K562 (cell line): Measurements from ENCODE around the gene RREB1. TPM values are rescaled to one million over a fixed set of nuclear protein-coding genes. Genes with fewer than 3 reads are reported as not detected.

Experiments used
- ATAC-seq: fragments of 200-7000 bp; cut with Tn5 transposase; 3 replicates; pipeline ENCODE4 v1.9.1; 2020; ENCODE audit warnings: moderate library complexity
- BruUV-seq: library from RNA; stranded (reverse); fragments of 400-500 nt; replicated peaks from 2 replicates; lab custom pipeline; 2021; lab: Mats Ljungman, UMichigan
- CTCF ChIA-PET: fragments of 300-600 bp; formaldehyde crosslinking; extraction: SDS; loops from one replicate; lab custom pipeline; 2021; ENCODE audit warnings: low intra/inter-chr PET ratio; lab: Yijun Ruan, JAX
- POLR2A ChIA-PET: fragments of 300-600, 350-650 bp; sonication (Branson Sonifier 250); formaldehyde crosslinking; extraction: SDS; loops from one replicate; lab custom pipeline; 2021; ENCODE audit warnings: antibody characterized with exemption, inconsistent platforms; lab: Yijun Ruan, JAX
- DNase-seq, 4 experiments: peaks; one replicate each; pipeline versions ENCODE4 v3.0.0 to v3.0.0-alpha.2; 2011 to 2018; ENCODE audit warnings: low spot score in 3 of 4, mixed read lengths in 3 of 4; ENCODE audit errors: extremely low read depth in 1 of 4
- FAIRE-seq: peaks from 2 replicates; lab custom pipeline; 2011; peaks lifted over from hg19 to GRCh38; lab: Jason Lieb, UNC
- H2AFZ ChIP-seq: 2 replicates; pipeline ENCODE4 v1.6.0; 2011; ENCODE audit warnings: low read depth, low read length, control low read depth, inconsistent platforms
- H3K27ac ChIP-seq: fragments of 200-600 bp; 3 replicates; pipeline ENCODE4 v1.8.0; 2011; ENCODE audit warnings: low read depth, mild to moderate bottlenecking, control low read depth, inconsistent platforms, low read length, moderate library complexity, mixed read lengths; ENCODE audit errors: extremely low read depth
- H3K27me3 ChIP-seq, 2 experiments: fragments of 300-600 bp in 1 of 2; 2 replicates in 1 of 2; 3 replicates in 1 of 2; pipeline versions ENCODE4 v1.6.0 to v1.8.0; 2011; ENCODE audit warnings: inconsistent platforms in 2 of 2, low read length in 2 of 2, mild to moderate bottlenecking in 1 of 2, mixed read lengths in 1 of 2, moderate library complexity in 1 of 2; ENCODE audit not compliant: control insufficient read depth in 2 of 2, insufficient read depth in 2 of 2
- H3K36me3 ChIP-seq: fragments of 300-600 bp; 3 replicates; pipeline ENCODE4 v1.8.0; 2011; ENCODE audit warnings: mild to moderate bottlenecking, low read length, inconsistent platforms; ENCODE audit not compliant: control insufficient read depth, insufficient read depth
- H3K4me1 ChIP-seq, 2 experiments: fragments of 200-600 bp in 1 of 2; replicated peaks in 1 of 2; 2 replicates in 1 of 2; 3 replicates in 1 of 2; pipeline versions ENCODE4 v1.5.1 to v1.8.0; 2011; ENCODE audit warnings: inconsistent platforms in 2 of 2, low read length in 2 of 2, mild to moderate bottlenecking in 1 of 2, mixed read lengths in 1 of 2, moderate library complexity in 1 of 2; ENCODE audit not compliant: control insufficient read depth in 2 of 2, insufficient read depth in 2 of 2
- H3K4me2 ChIP-seq: 2 replicates; pipeline ENCODE4 v1.6.1; 2011; ENCODE audit warnings: low read length, control low read depth, inconsistent platforms, mixed read lengths; ENCODE audit not compliant: insufficient read depth
- H3K4me3 ChIP-seq: fragments of 200-600 bp; sonication (generic), shearing (Covaris generic); 2 replicates; pipeline ENCODE4 v1.5.1; 2016; ENCODE audit warnings: control low read depth, inconsistent platforms
- H3K79me2 ChIP-seq: fragments of 200-600 bp; 3 replicates; pipeline ENCODE4 v1.8.0; 2011; ENCODE audit warnings: low read length, inconsistent platforms; ENCODE audit not compliant: control insufficient read depth, insufficient read depth
- H3K9ac ChIP-seq, 2 experiments: 2 replicates each; pipeline versions ENCODE4 v1.6.0 to v1.6.1; 2011; ENCODE audit warnings: low read depth in 2 of 2, low read length in 2 of 2, control low read depth in 1 of 2, inconsistent platforms in 1 of 2, mild to moderate bottlenecking in 1 of 2, mixed read lengths in 1 of 2; ENCODE audit not compliant: insufficient read depth in 1 of 2
- H3K9me1 ChIP-seq: one replicate; pipeline ENCODE4 v1.6.0; 2011; ENCODE audit warnings: inconsistent platforms, mild to moderate bottlenecking, low read length, moderate library complexity; ENCODE audit not compliant: control insufficient read depth, insufficient read depth
- H3K9me3 ChIP-seq: replicated peaks from 2 replicates; pipeline ENCODE4 v1.5.1; 2011; ENCODE audit warnings: low read depth, low read length, inconsistent platforms; ENCODE audit not compliant: control insufficient read depth, insufficient read depth
- H4K20me1 ChIP-seq: replicated peaks from 2 replicates; pipeline ENCODE4 v1.6.1; 2011; ENCODE audit warnings: low read length, inconsistent platforms, mixed read lengths; ENCODE audit not compliant: control insufficient read depth, insufficient read depth
- CREB1 ChIP-seq, 2 experiments: sonication (generic) in 1 of 2; formaldehyde crosslinking in 1 of 2; IDR thresholded peaks; 2 replicates each; pipeline versions ENCODE4 v1.6.1 to v1.8.0; 2012 to 2022; ENCODE audit warnings: inconsistent platforms in 1 of 2, mild to moderate bottlenecking in 1 of 2, missing genetic modification reagents in 1 of 2, moderate library complexity in 1 of 2
- E2F3 ChIP-seq: fragments of 250-450 bp; sonication (Bioruptor Pico); IDR thresholded peaks from 2 replicates; pipeline ENCODE4 v1.4.0; 2020; ENCODE audit warnings: mild to moderate bottlenecking
- EHMT2 ChIP-seq: fragments of 450-650 bp; IDR thresholded peaks from 2 replicates; pipeline ENCODE4 v1.6.1; 2018; ENCODE audit warnings: antibody characterized with exemption
- FOXA3 ChIP-seq, 2 experiments: fragments of 450-650 bp in 1 of 2; sonication (generic) in 1 of 2; formaldehyde crosslinking; IDR thresholded peaks in 1 of 2; conservative IDR thresholded peaks in 1 of 2; 2 replicates each; pipeline versions ENCODE4 v1.4.0 to v1.8.0; 2020 to 2022; ENCODE audit warnings: mild to moderate bottlenecking in 2 of 2, missing genetic modification reagents in 1 of 2
- L3MBTL2 ChIP-seq: fragments of 450-650 bp; IDR thresholded peaks from 2 replicates; pipeline ENCODE4 v1.6.1; 2016; ENCODE audit warnings: mild to moderate bottlenecking, moderate library complexity
- NFIC ChIP-seq: fragments of 450-650 bp; IDR thresholded peaks from 2 replicates; pipeline ENCODE4 v1.6.1; 2017; ENCODE audit warnings: mild to moderate bottlenecking, inconsistent platforms
- NR4A1 ChIP-seq, 2 experiments: fragments of 250-450 bp in 1 of 2; fragments of 450-650 bp in 1 of 2; sonication (Bioruptor Pico) in 1 of 2; IDR thresholded peaks; 2 replicates each; pipeline versions ENCODE4 v1.4.0 to v1.6.1; 2016 to 2020; ENCODE audit warnings: mild to moderate bottlenecking in 2 of 2, missing compliant biosample characterization in 1 of 2, missing genetic modification characterization in 1 of 2, moderate library complexity in 1 of 2
- ZNF589 ChIP-seq: fragments of 200-800 bp; sonication (Bioruptor generic); IDR thresholded peaks from 2 replicates; pipeline ENCODE4 v1.6.1; 2016; ENCODE audit warnings: low read depth, missing genetic modification characterization, missing compliant biosample characterization
- WGBS: fragments of 100-300 bp; shearing (Covaris generic); methylation state at CpG from one replicate; pipeline ENCODE4 v1.1.6; 2016; ENCODE audit warnings: low coverage, mixed read lengths; ENCODE audit not compliant: insufficient coverage; ENCODE audit errors: missing lambda C conversion rate; 5-methylcytosine and 5-hydroxymethylcytosine counted together
- in situ Hi-C: fragments of 300-500 bp; cut with MboI; formaldehyde crosslinking; loops from 4 replicates; pipeline ENCODE4 v1.15.0; 2018; ENCODE audit warnings: inconsistent platforms, mixed read lengths
- intact Hi-C: fragments of 100-400 bp; cut with micrococcal nuclease; formaldehyde crosslinking; loops from 2 replicates; pipeline ENCODE4 v1.14.2; 2022
- polyA plus RNA-seq, 8 experiments: library from polyadenylated mRNA; depleted of rRNA in 4 of 8; stranded (reverse) in 5 of 8; unstranded in 3 of 8; fragments of >200 nt; fragmentation: Nextera tagmentation in 2 of 8; fragmentation: Illumina TruSeq in 1 of 8; extraction: Ambion mirVana in 2 of 8; extraction: Trizol in 1 of 8; gene quantifications; 2 replicates each; pipeline versions ENCODE4 v1.2.1 to v1.2.3, GENCODE V29; 2011 to 2014; ENCODE audit warnings: inconsistent platforms in 1 of 8, missing spikeins in 1 of 8
- total RNA-seq, 7 experiments: library from RNA; depleted of rRNA in 6 of 7; stranded (reverse); fragments of >200 nt in 6 of 7; fragmentation: Illumina TruSeq in 2 of 7; extraction: Trizol in 2 of 7; gene quantifications; 2 replicates each; pipeline versions ENCODE4 v1.2.1 to v1.2.3, GENCODE V29; 2011 to 2021; ENCODE audit warnings: low replicate concordance in 1 of 7
- TF ChIP-seq, protein P1 (sequence below): sonication (generic); formaldehyde crosslinking; IDR thresholded peaks from 2 replicates; pipeline ENCODE4 v1.9.0; 2022; ENCODE audit warnings: mild to moderate bottlenecking, missing genetic modification reagents
- TF ChIP-seq, protein P2 (sequence below), 3 experiments: fragments of 200-800 bp in 1 of 3; fragments of 250-450 bp in 1 of 3; fragments of 450-650 bp in 1 of 3; sonication (Bioruptor Pico) in 1 of 3; sonication (Bioruptor generic) in 1 of 3; formaldehyde crosslinking in 1 of 3; IDR thresholded peaks; 2 replicates each; pipeline versions ENCODE4 v1.6.1 to v1.8.0; 2016 to 2022; ENCODE audit warnings: mild to moderate bottlenecking in 2 of 3, missing genetic modification characterization in 2 of 3, missing compliant biosample characterization in 1 of 3, moderate library complexity in 1 of 3
- TF ChIP-seq, protein P3 (sequence below), 2 experiments: fragments of 250-450 bp in 1 of 2; fragments of 450-650 bp in 1 of 2; sonication (Bioruptor Pico) in 1 of 2; IDR thresholded peaks; 2 replicates each; pipeline versions ENCODE4 v1.6.1 to v1.8.0; 2016 to 2021; ENCODE audit warnings: mild to moderate bottlenecking in 2 of 2, moderate library complexity in 2 of 2, missing compliant biosample characterization in 1 of 2, missing genetic modification characterization in 1 of 2
- TF ChIP-seq, protein P4 (sequence below), 2 experiments: fragments of 200-800 bp in 1 of 2; sonication (Bioruptor generic) in 1 of 2; sonication (generic) in 1 of 2; formaldehyde crosslinking in 1 of 2; IDR thresholded peaks in 1 of 2; conservative IDR thresholded peaks in 1 of 2; 2 replicates each; pipeline versions ENCODE4 v1.5.0 to v1.6.1; 2016 to 2020; ENCODE audit warnings: missing compliant biosample characterization in 1 of 2, missing genetic modification characterization in 1 of 2, missing genetic modification reagents in 1 of 2

The RREB1 gene
- total and polyA plus RNA-seq, 9 of the 15 experiments (the other 6 are each of a cell fraction or from before 2014, with no cell fraction given): 3.3 to 64.2 (median 19.3) TPM

DNA sequence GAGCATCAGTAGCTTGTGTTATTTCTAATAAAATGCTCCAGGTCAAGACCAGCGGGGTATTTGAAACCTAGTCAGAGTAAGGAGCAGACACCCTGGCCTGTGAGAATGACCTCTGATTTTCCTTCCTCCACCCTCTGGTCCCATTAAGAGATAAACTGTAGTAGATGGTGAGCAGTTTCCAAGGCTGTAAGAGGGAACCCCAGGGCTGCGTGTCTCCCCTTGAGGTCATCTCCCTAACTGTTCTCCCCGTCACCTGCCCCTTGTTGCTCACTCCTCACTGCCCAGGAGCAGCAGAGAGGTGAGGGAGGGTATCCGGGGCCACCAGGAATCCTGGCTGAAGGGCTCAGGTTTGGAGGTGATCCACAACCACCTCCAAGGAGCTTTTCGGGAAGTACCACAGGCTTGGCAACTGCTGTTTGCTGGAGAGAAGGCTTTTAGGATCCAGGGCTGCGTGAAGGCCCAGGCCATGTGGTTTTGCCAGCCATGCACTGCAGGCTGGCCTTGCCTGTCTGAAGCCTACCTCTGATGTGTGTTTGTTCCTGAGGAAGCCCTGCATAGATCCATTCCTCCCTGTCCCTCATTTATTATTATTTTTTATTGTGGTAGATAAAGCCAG lies 62.5 kb downstream of the RREB1 start:
- peaks cover 10% of the 10 kb centered on the region for H3K36me3 ChIP-seq
- H3K9me1 ChIP-seq: no peaks in the 10 kb centered on the region
- ChIA-PET POLR2A (interaction anchor here (0.6 to 2.5 kb wide), 12 partner anchors 8 to 410 kb away, joined by 3 to 8 read pairs (median 4); no protein-coding TSS in a partner anchor), CTCF (no interaction called here)
- in situ Hi-C loops (no loop called here), intact Hi-C loops (no loop called here)
- no peaks in the 10 kb centered on the region; a peak in 1 of 5 replicates for H3K27me3 ChIP-seq
- no peaks in the 10 kb centered on the region for H3K9me3 ChIP-seq
- H3K4me2 ChIP-seq: peak overlapping the region; percentile 42; the same call in 1 of the 2 replicates
- peaks cover 80 to 90% of the 10 kb centered on the region in 2 experiments for H3K4me1 ChIP-seq
- no peak overlapping the region for H2AFZ ChIP-seq
- peak in 1 of 4 experiments; percentile 59 for DNase-seq
- H3K4me3 ChIP-seq: no peak overlapping the region
- peak; percentile 0; the same call in 1 of the 3 replicates for ATAC-seq
- no peak for FAIRE-seq
- H3K79me2 ChIP-seq: peaks cover 99% of the 10 kb centered on the region
- WGBS: 24% methylated on average over 6 of the region's 6 CpGs
- peak overlapping the region; percentile 54 to 87 for H3K9ac ChIP-seq
- H4K20me1 ChIP-seq: no peaks in the 10 kb centered on the region
- BruUV-seq: no TSS peak
- peak overlapping the region; percentile 78 for H3K27ac ChIP-seq
- TF ChIP-seq E2F3 (CRISPR knock-in tag): peak; percentile 50; the same call in 1 of the 2 replicates
- no peak for TF ChIP-seq CREB1 (IDR thresholded peaks at IDR 0.05)
- TF ChIP-seq CREB1 (CRISPR knock-in tag; IDR thresholded peaks at IDR 0.05): no peak
- TF ChIP-seq, protein P1, sequence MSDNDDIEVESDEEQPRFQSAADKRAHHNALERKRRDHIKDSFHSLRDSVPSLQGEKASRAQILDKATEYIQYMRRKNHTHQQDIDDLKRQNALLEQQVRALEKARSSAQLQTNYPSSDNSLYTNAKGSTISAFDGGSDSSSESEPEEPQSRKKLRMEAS: peak; percentile 59
- no peak for TF ChIP-seq NFIC
- TF ChIP-seq, protein P2, sequence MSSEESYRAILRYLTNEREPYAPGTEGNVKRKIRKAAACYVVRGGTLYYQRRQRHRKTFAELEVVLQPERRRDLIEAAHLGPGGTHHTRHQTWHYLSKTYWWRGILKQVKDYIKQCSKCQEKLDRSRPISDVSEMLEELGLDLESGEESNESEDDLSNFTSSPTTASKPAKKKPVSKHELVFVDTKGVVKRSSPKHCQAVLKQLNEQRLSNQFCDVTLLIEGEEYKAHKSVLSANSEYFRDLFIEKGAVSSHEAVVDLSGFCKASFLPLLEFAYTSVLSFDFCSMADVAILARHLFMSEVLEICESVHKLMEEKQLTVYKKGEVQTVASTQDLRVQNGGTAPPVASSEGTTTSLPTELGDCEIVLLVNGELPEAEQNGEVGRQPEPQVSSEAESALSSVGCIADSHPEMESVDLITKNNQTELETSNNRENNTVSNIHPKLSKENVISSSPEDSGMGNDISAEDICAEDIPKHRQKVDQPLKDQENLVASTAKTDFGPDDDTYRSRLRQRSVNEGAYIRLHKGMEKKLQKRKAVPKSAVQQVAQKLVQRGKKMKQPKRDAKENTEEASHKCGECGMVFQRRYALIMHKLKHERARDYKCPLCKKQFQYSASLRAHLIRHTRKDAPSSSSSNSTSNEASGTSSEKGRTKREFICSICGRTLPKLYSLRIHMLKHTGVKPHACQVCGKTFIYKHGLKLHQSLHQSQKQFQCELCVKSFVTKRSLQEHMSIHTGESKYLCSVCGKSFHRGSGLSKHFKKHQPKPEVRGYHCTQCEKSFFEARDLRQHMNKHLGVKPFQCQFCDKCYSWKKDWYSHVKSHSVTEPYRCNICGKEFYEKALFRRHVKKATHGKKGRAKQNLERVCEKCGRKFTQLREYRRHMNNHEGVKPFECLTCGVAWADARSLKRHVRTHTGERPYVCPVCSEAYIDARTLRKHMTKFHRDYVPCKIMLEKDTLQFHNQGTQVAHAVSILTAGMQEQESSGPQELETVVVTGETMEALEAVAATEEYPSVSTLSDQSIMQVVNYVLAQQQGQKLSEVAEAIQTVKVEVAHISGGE (CRISPR knock-in tag; IDR thresholded peaks at IDR 0.05): 0 out of 6 replicates have a peak, but pooled peaks of 1 of the 3 experiments have one; percentile 6
- peak; percentile 49; the same call in 1 of the 2 replicates for TF ChIP-seq L3MBTL2
- TF ChIP-seq EHMT2: no peak
- TF ChIP-seq NR4A1 (CRISPR knock-in tag; IDR thresholded peaks at IDR 0.05): 0 out of 2 replicates have a peak, but pooled peaks have one; percentile 22
- no peak for TF ChIP-seq NR4A1 (tag; IDR thresholded peaks at IDR 0.05)
- 0 out of 2 replicates have a peak, but pooled peaks have one; percentile 13 for TF ChIP-seq ZNF589 (CRISPR knock-in tag)
- TF ChIP-seq, protein P3, sequence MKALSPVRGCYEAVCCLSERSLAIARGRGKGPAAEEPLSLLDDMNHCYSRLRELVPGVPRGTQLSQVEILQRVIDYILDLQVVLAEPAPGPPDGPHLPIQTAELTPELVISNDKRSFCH (CRISPR knock-in tag; IDR thresholded peaks at IDR 0.05): no peak
- TF ChIP-seq, protein P3 (tag; IDR thresholded peaks at IDR 0.05): 0 out of 2 replicates have a peak, but pooled peaks have one; percentile 30
- TF ChIP-seq, protein P4, sequence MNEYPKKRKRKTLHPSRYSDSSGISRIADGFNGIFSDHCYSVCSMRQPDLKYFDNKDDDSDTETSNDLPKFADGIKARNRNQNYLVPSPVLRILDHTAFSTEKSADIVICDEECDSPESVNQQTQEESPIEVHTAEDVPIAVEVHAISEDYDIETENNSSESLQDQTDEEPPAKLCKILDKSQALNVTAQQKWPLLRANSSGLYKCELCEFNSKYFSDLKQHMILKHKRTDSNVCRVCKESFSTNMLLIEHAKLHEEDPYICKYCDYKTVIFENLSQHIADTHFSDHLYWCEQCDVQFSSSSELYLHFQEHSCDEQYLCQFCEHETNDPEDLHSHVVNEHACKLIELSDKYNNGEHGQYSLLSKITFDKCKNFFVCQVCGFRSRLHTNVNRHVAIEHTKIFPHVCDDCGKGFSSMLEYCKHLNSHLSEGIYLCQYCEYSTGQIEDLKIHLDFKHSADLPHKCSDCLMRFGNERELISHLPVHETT (CRISPR knock-in tag; conservative IDR thresholded peaks at IDR 0.05 in 1 of 2, IDR thresholded peaks at IDR 0.05 in 1 of 2): peak in 1 of 2 experiments; percentile 54; a peak in 1 of 4 replicates
- TF ChIP-seq FOXA3 (CRISPR knock-in tag; conservative IDR thresholded peaks at IDR 0.05 in 1 of 2, IDR thresholded peaks at IDR 0.05 in 1 of 2): no peak
